HEK293 (cell line): Measurements from ENCODE around the gene LSP1.

Source experiments
- ZNF350 ChIP-seq: fragments of 450-650 bp; formaldehyde crosslinking; IDR thresholded peaks from 2 replicates; pipeline ENCODE4 v1.5.0; 2017; ENCODE audit warnings: missing biosample characterization, mild to moderate bottlenecking, missing genetic modification characterization
- ZNF785 ChIP-seq: fragments of 450-650 bp; formaldehyde crosslinking; IDR thresholded peaks from 2 replicates; pipeline ENCODE4 v1.5.1; 2016; ENCODE audit warnings: missing biosample characterization, missing genetic modification characterization

- TF ChIP-seq ZNF350 (tag by site-specific recombination) = no peak
- TF ChIP-seq ZNF785 (tag by site-specific recombination) = no peak
Observed at GRCh38 chr11:1807264-1807995, 45.5 kb upstream of the LSP1 start.
